HEK293T (cell line): ENCODE results near the gene ACOT12.
"Not testable (repeated sequence)": the region's sequence is repeated elsewhere in the genome, so short reads cannot be mapped to it uniquely, and the experiment has no call there.

Experiments used
- CTCF ChIA-PET: fragments of 350-600 bp; formaldehyde crosslinking; extraction: SDS; loops from one replicate; lab custom pipeline; 2021; ENCODE audit warnings: antibody characterized with exemption, inconsistent platforms; lab: Yijun Ruan, JAX
- POLR2A ChIA-PET: fragments of 350-600 bp; formaldehyde crosslinking; extraction: SDS; loops from one replicate; lab custom pipeline; 2020; ENCODE audit warnings: antibody characterized with exemption, inconsistent platforms; lab: Yijun Ruan, JAX
- DNase-seq: peaks from one replicate; pipeline ENCODE4 v3.0.0; 2012; ENCODE audit warnings: mixed read lengths; ENCODE audit errors: extremely low spot score
- ARNT ChIP-seq: fragments of 450-650 bp; IDR thresholded peaks from 2 replicates; pipeline ENCODE4 v1.6.1; 2017; ENCODE audit warnings: mild to moderate bottlenecking
- BHLHE40 ChIP-seq: fragments of 450-650 bp; IDR thresholded peaks from 2 replicates; pipeline ENCODE4 v1.6.1; 2016; ENCODE audit warnings: mild to moderate bottlenecking, moderate library complexity, borderline replicate concordance
- CTBP1 ChIP-seq: fragments of 450-650 bp; IDR thresholded peaks from 2 replicates; pipeline ENCODE4 v1.6.1; 2016; ENCODE audit warnings: borderline replicate concordance
- ELF4 ChIP-seq: fragments of 450-650 bp; IDR thresholded peaks from 2 replicates; pipeline ENCODE4 v1.6.1; 2017; ENCODE audit warnings: antibody characterized with exemption
- FOXA1 ChIP-seq: fragments of 450-650 bp; IDR thresholded peaks from 2 replicates; pipeline ENCODE4 v1.6.1; 2016; ENCODE audit warnings: mild to moderate bottlenecking
- FOXK2 ChIP-seq: fragments of 450-650 bp; IDR thresholded peaks from 2 replicates; pipeline ENCODE4 v1.6.1; 2016; ENCODE audit warnings: mild to moderate bottlenecking
- FOXM1 ChIP-seq: fragments of 450-650 bp; IDR thresholded peaks from 2 replicates; pipeline ENCODE4 v1.6.1; 2017; ENCODE audit warnings: mild to moderate bottlenecking, borderline replicate concordance
- HDGF ChIP-seq: fragments of 450-650 bp; IDR thresholded peaks from 2 replicates; pipeline ENCODE4 v1.6.1; 2017; ENCODE audit warnings: antibody characterized with exemption, borderline replicate concordance
- L3MBTL2 ChIP-seq: fragments of 450-650 bp; conservative IDR thresholded peaks from 2 replicates; pipeline ENCODE4 v1.6.1; 2016; ENCODE audit warnings: mild to moderate bottlenecking
- LEF1 ChIP-seq: fragments of 450-650 bp; IDR thresholded peaks from 2 replicates; pipeline ENCODE4 v1.6.1; 2017; ENCODE audit warnings: mild to moderate bottlenecking, borderline replicate concordance
- NFRKB ChIP-seq: fragments of 450-650 bp; IDR thresholded peaks from 2 replicates; pipeline ENCODE4 v1.6.1; 2016; ENCODE audit warnings: mild to moderate bottlenecking, moderate library complexity
- PKNOX1 ChIP-seq: fragments of 450-650 bp; IDR thresholded peaks from 2 replicates; pipeline ENCODE4 v1.6.1; 2016
- SP1 ChIP-seq: fragments of 450-650 bp; IDR thresholded peaks from 2 replicates; pipeline ENCODE4 v1.6.1; 2017
- SUZ12 ChIP-seq: fragments of 450-650 bp; IDR thresholded peaks from 2 replicates; pipeline ENCODE4 v1.6.1; 2016; ENCODE audit warnings: mild to moderate bottlenecking
- TARDBP ChIP-seq: fragments of 450-650 bp; IDR thresholded peaks from 2 replicates; pipeline ENCODE4 v1.6.1; 2016
- ZNF384 ChIP-seq: fragments of 450-650 bp; IDR thresholded peaks from 2 replicates; pipeline ENCODE4 v1.6.1; 2016

Gene ACOT12

GRCh38 chr5:81418606-81419005 is 24.7 kb upstream of the ACOT12 start:
- ChIA-PET CTCF (no interaction called here), POLR2A (no interaction called here)
- no peak for DNase-seq
- TF ChIP-seq SP1 (no peak), L3MBTL2 (no peak), PKNOX1 (no peak), SUZ12 (no peak), ELF4 (no peak), TARDBP (no peak), FOXK2 (no peak), CTBP1 (no peak), LEF1 (no peak), ZNF384 (no peak), HDGF (no peak), FOXA1 (no peak), ARNT (no peak), FOXM1 (no peak), BHLHE40 (no peak), NFRKB (no peak)

DNA sequence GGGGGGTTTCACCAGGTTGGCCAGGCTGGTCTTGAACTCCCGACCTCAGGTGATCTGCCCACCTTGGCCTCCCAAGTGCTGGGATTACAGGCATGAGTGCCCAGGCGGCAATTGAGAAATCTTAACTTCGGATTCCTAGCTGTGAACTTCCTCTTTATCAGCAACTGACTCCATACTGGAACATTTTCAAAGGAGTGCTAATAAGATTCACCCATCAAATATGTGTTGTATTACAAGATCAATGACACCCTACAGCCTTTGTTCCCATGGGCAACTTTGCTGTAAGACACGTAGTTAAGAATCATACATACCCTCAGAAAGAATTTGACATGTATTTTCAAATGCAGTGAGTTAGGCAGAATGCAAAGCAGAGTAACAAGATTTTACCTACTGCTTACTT is 23.1 kb upstream of the ACOT12 start:
- DNase-seq: no peak
- TF ChIP-seq TARDBP: no peak
- no peak for TF ChIP-seq ELF4
- no peak for TF ChIP-seq LEF1
- no peak for TF ChIP-seq SP1
- no peak for TF ChIP-seq BHLHE40
- no peak for TF ChIP-seq PKNOX1
- no peak for TF ChIP-seq FOXK2
- TF ChIP-seq ZNF384: no peak
- TF ChIP-seq FOXM1: no peak
- no peak for TF ChIP-seq CTBP1
- POLR2A ChIA-PET: no interaction called here
- CTCF ChIA-PET: no interaction called here

- no peak for DNase-seq
- no peak for TF ChIP-seq NFRKB
- no peak for TF ChIP-seq BHLHE40
- TF ChIP-seq L3MBTL2: no peak
- CTCF ChIA-PET: no interaction called here
- POLR2A ChIA-PET: no interaction called here
These were observed 16.0 kb upstream of the ACOT12 start for GRCh38 chr5:81409896-81410295.

GRCh38 chr5:81409361-81409760 is 15.4 kb upstream of the ACOT12 start:
- TF ChIP-seq BHLHE40: no peak
- no peak for TF ChIP-seq FOXM1
- no peak for TF ChIP-seq TARDBP
- no peak for TF ChIP-seq PKNOX1
- no peak for TF ChIP-seq ELF4
- TF ChIP-seq L3MBTL2: no peak
- ChIA-PET CTCF (no interaction called here), POLR2A (no interaction called here)
- no peak for DNase-seq

- CTCF ChIA-PET: interaction anchor here (0.6 kb wide), 1 partner anchor 437 kb away, joined by 4 read pairs; no protein-coding TSS in a partner anchor
- DNase-seq: no peak
- TF ChIP-seq FOXK2 (no peak), ARNT (no peak), CTBP1 (no peak), L3MBTL2 (no peak), TARDBP (no peak), HDGF (no peak), ZNF384 (no peak)
- POLR2A ChIA-PET: interaction anchor here (1.0 kb wide), 1 partner anchor 562 kb away, joined by 3 read pairs; no protein-coding TSS in a partner anchor
These were observed 14.6 kb upstream of the ACOT12 start for GRCh38 chr5:81408496-81408895.

DNA sequence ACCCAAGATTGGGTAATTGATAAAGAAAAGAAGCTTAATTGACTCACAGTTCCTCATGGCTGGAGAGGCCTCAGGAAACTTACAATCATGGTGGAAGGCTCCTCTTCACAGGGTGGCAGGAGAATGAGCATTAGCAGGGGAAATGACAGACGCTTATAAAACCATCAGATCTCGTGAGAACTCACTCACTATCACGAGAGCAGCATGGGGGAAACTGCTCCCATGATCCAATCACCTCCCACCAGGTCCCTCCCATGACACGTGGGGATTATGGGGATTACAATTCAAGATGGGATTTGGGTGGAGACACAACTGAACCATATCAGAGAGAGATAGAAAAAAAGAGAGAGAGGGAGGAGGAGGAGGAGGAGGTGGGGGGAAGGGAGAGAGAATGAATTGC is 13.9 kb upstream of the ACOT12 start:
- CTCF ChIA-PET, POLR2A ChIA-PET, DNase-seq: not testable (repeated sequence)

- DNase-seq: no peak
- ChIA-PET CTCF (no interaction called here), POLR2A (no interaction called here)
- no peak for TF ChIP-seq BHLHE40
- TF ChIP-seq L3MBTL2: no peak
- TF ChIP-seq ZNF384: no peak
- TF ChIP-seq CTBP1: no peak
- no peak for TF ChIP-seq FOXK2
These were observed 11.4 kb upstream of the ACOT12 start for GRCh38 chr5:81405126-81405891.
